Right lobe of liver (tissue), 6 donors: ENCODE results near the gene REEP3. TPM values are rescaled to one million over a fixed set of nuclear protein-coding genes. Genes with fewer than 3 reads are reported as not detected.

ENCODE experiments used
- ATAC-seq, 4 donors: fragments of 200-7000 bp; cut with Tn5 transposase; one replicate each; pipeline ENCODE4 v1.9.1; 2020; ENCODE audit warnings: mild to moderate bottlenecking in 4 of 4, moderate library complexity in 4 of 4
- DNase-seq, 3 donors: peaks; one replicate each; pipeline ENCODE4 v3.0.0-alpha.2; 2020
- H3K27ac ChIP-seq, 3 donors: fragments of 200-600 bp; one replicate each; pipeline ENCODE4 v1.8.0; 2022
- H3K27me3 ChIP-seq, 2 donors: fragments of 200-600 bp; one replicate each; pipeline ENCODE4 v1.8.0; 2022
- H3K36me3 ChIP-seq, 4 donors: fragments of 200-600 bp; sonication (generic) in 1 of 4; one replicate each; pipeline versions ENCODE4 v1.5.1 to v1.8.0; 2017 to 2022; ENCODE audit warnings: control low read depth in 1 of 4
- H3K4me1 ChIP-seq, 4 donors: fragments of 200-600 bp; sonication (generic) in 1 of 4; one replicate each; pipeline versions ENCODE4 v1.5.1 to v1.8.0; 2017 to 2022; ENCODE audit warnings: control low read depth in 1 of 4
- H3K4me3 ChIP-seq, 3 donors: fragments of 200-600 bp; one replicate each; pipeline ENCODE4 v1.8.0; 2022
- H3K9me3 ChIP-seq, 4 donors: fragments of 200-600 bp; sonication (generic) in 1 of 4; one replicate each; pipeline versions ENCODE4 v1.5.1 to v1.8.0; 2017 to 2022; ENCODE audit warnings: control low read depth in 1 of 4
- CTCF ChIP-seq, 4 donors: fragments of 200-600 bp in 3 of 4; fragments of 450-650 bp in 1 of 4; IDR thresholded peaks; one replicate each; pipeline versions ENCODE4 v1.5.1 to v1.8.0; 2016 to 2022; ENCODE audit warnings: antibody characterized with exemption in 4 of 4, mild to moderate bottlenecking in 2 of 4
- POLR2A ChIP-seq: fragments of 450-650 bp; IDR thresholded peaks from one replicate; pipeline ENCODE4 v1.6.1; 2017; ENCODE audit warnings: antibody characterized with exemption, mild to moderate bottlenecking
- WGBS: methylation state at CpG from one replicate; pipeline ENCODE4 v1.1.6; 2018; ENCODE audit warnings: low coverage, low lambda C conversion rate; ENCODE audit not compliant: insufficient coverage; ENCODE audit errors: missing lambda C conversion rate; 5-methylcytosine and 5-hydroxymethylcytosine counted together
- intact Hi-C, 2 donors: fragments of 100-400 bp; cut with DNase I; formaldehyde crosslinking; loops; one replicate each; pipeline versions ENCODE4 v1.11.2 to v1.14.1; 2022
- total RNA-seq, 6 experiments: library from RNA; depleted of rRNA in 2 of 6; stranded (reverse); fragments of >200 nt in 2 of 6; fragmentation: NEBNext Ultra II Directional in 3 of 6; extraction: Animal tissue kit (Norgen Biotek cat#: 25700) in 3 of 6; gene quantifications; one replicate each; pipeline versions ENCODE4 v1.1.0 to v1.2.4, GENCODE V29; 2016 to 2023
- donor health status: DM: no; HTN: yes; CAD: no.
- donor health status: DM: no; HTN: no; CAD: no.
- donor health status: DM: no; HTN: no; CAD: no.
- donor health status: DM: no; HTN: yes; CAD: no.
- donor health status: DM: no; HTN: yes; CAD: no.

REEP3 gene
- total RNA-seq, 6 experiments from 2014 or later, result 21.1 to 38.8 (median 28.0) TPM

GRCh38 chr10:63633677-63634487, 112.7 kb downstream of the REEP3 start:
- no peaks in the 10 kb centered on the region for H3K9me3 ChIP-seq
- no peaks in the 10 kb centered on the region for H3K36me3 ChIP-seq
- no peak overlapping the region for H3K27ac ChIP-seq
- ATAC-seq (no peak), DNase-seq (no peak)
- H3K4me1 ChIP-seq, result peaks cover 0 to 6% (median 0%) of the 10 kb centered on the region in 4 donors
- TF ChIP-seq POLR2A (no peak), CTCF (IDR thresholded peaks at IDR 0.05) (peak; percentile 33 to 57 (median 48))
- no peak overlapping the region for H3K4me3 ChIP-seq
- no peaks in the 10 kb centered on the region for H3K27me3 ChIP-seq
- 60% methylated on average over 5 of the region's 5 CpGs for WGBS
- intact Hi-C loops, result loop anchor here in 1 of 2 donors (5.0 kb wide), 1 partner anchor 78 kb away; no protein-coding TSS in a partner anchor

- DNase-seq, result no peak
- Histone ChIP-seq H3K27ac (no peak overlapping the region), H3K36me3 (no peaks in the 10 kb centered on the region), H3K27me3 (no peaks in the 10 kb centered on the region), H3K4me1 (peaks cover 0 to 4% (median 0%) of the 10 kb centered on the region in 4 donors), H3K9me3 (no peaks in the 10 kb centered on the region), H3K4me3 (no peak overlapping the region)
- intact Hi-C loops, result loop anchor here in 1 of 2 donors (5.0 kb wide), 1 partner anchor 78 kb away; no protein-coding TSS in a partner anchor
- 79% methylated on average over 6 of the region's 6 CpGs for WGBS
- ATAC-seq, result no peak
- TF ChIP-seq CTCF (IDR thresholded peaks at IDR 0.05) (no peak), POLR2A (no peak)
Measured at GRCh38 chr10:63634488-63635065, 113.4 kb downstream of the REEP3 start.

GRCh38 chr10:63636812-63637211, 115.6 kb downstream of the REEP3 start:
- no peak for TF ChIP-seq POLR2A
- TF ChIP-seq CTCF (IDR thresholded peaks at IDR 0.05), result no peak
- WGBS, result 34% methylated on average over 3 of the region's 3 CpGs

GRCh38 chr10:63637901-63638327, 116.7 kb downstream of the REEP3 start:
- Histone ChIP-seq H3K36me3 (no peaks in the 10 kb centered on the region), H3K4me3 (no peak overlapping the region), H3K9me3 (no peaks in the 10 kb centered on the region), H3K27me3 (no peaks in the 10 kb centered on the region), H3K4me1 (no peaks in the 10 kb centered on the region), H3K27ac (no peak overlapping the region)
- intact Hi-C loops, result no loop called here
- DNase-seq, result no peak
- TF ChIP-seq POLR2A, result no peak
- no peak for TF ChIP-seq CTCF (IDR thresholded peaks at IDR 0.05)
- ATAC-seq, result peak in 3 of 4 donors; percentile 27 to 42 (median 28)
- 50% methylated on average over 3 of the region's 5 CpGs for WGBS

More at GRCh38 chr10:63636812-63637211, 115.6 kb downstream of the REEP3 start:
- intact Hi-C loops, result no loop called here
- H3K4me1 ChIP-seq, result no peaks in the 10 kb centered on the region
- no peaks in the 10 kb centered on the region for H3K9me3 ChIP-seq
- no peak overlapping the region for H3K4me3 ChIP-seq
- no peak overlapping the region for H3K27ac ChIP-seq
- no peaks in the 10 kb centered on the region for H3K27me3 ChIP-seq
- no peak for DNase-seq
- ATAC-seq, result no peak
- H3K36me3 ChIP-seq, result no peaks in the 10 kb centered on the region
